ENCODE measurements around the gene CNTFR. TPM values are rescaled to one million over a fixed set of nuclear protein-coding genes. Genes with fewer than 3 reads are reported as not detected.

The CNTFR gene
- total and polyA plus RNA-seq, 2 experiments from 2014 or later = 0.73 to 1.9 TPM

- peak overlapping the region; percentile 90 for H3K4me2 ChIP-seq
- H3K27me3 ChIP-seq (ENCODE audit: insufficient read depth) = peaks cover 86% of the 10 kb centered on the region
- Mint-ChIP-seq H3K27me3 (ENCODE audit: insufficient read depth, low read depth, poor library complexity) (peaks cover 62% of the 10 kb centered on the region), H3K36me3 (ENCODE audit: low read depth) (no peaks in the 10 kb centered on the region), H3K4me1 (peaks cover 46% of the 10 kb centered on the region), H3K9me3 (no peaks in the 10 kb centered on the region), H3K4me3 (peak overlapping the region; percentile 61), H3K27ac (no peak overlapping the region)
- no peak overlapping the region for H3K27ac ChIP-seq (ENCODE audit: low read depth)
- peaks cover 7% of the 10 kb centered on the region; the same call in 1 of the 2 replicates for H4K20me1 ChIP-seq (replicated peaks; ENCODE audit: insufficient read depth)
- no peaks in the 10 kb centered on the region for H3K79me2 ChIP-seq (replicated peaks; ENCODE audit: insufficient read depth)
- peak overlapping the region; percentile 62 for H3K4me3 ChIP-seq
- peak; percentile 4; the same call in 2 of the 3 replicates for ATAC-seq
- peaks cover 11% of the 10 kb centered on the region; the same call in 1 of the 2 replicates for H3F3A ChIP-seq (replicated peaks; ENCODE audit: low read depth)
- H3K36me3 ChIP-seq (ENCODE audit: insufficient read depth) = no peaks in the 10 kb centered on the region
- DNase-seq (ENCODE audit: low spot score) = peak; percentile 51
- TF ChIP-seq POLR2AphosphoS5 (IDR thresholded peaks at IDR 0.05; ENCODE audit: low read depth) (no peak), EZH2 (IDR thresholded peaks at IDR 0.05; ENCODE audit: low read depth, unreplicated experiment) (peak; percentile 74)
- peak overlapping the region; percentile 78 for H2AFZ ChIP-seq
- no peaks in the 10 kb centered on the region for H3K9me2 ChIP-seq (ENCODE audit: insufficient read depth)
- H3K4me1 ChIP-seq (ENCODE audit: insufficient read depth) = peaks cover 44% of the 10 kb centered on the region
These were observed 10.3 kb downstream of the CNTFR start for GRCh38 chr9:34579104-34579807.

- Histone ChIP-seq H2AFZ (peak overlapping the region; percentile 89), H3K4me1 (ENCODE audit: insufficient read depth) (peaks cover 47% of the 10 kb centered on the region)
- TF ChIP-seq POLR2AphosphoS5 (IDR thresholded peaks at IDR 0.05; ENCODE audit: low read depth) = no peak
- TF ChIP-seq ZNF462 (CRISPR knock-in tag; IDR thresholded peaks at IDR 0.05) = no peak
- TF ChIP-seq STAT1 (IDR thresholded peaks at IDR 0.05; ENCODE audit: unreplicated experiment) = no peak
- TF ChIP-seq ZNF114 (CRISPR knock-in tag; IDR thresholded peaks at IDR 0.05) = no peak
- TF ChIP-seq CTCF (conservative IDR thresholded peaks at IDR 0.05; ENCODE audit: low read depth in 2 of 2) = no peak
- TF ChIP-seq EZH2 (IDR thresholded peaks at IDR 0.05; ENCODE audit: low read depth, unreplicated experiment) = peak; percentile 68
- TF ChIP-seq JUNB (IDR thresholded peaks at IDR 0.05; ENCODE audit: unreplicated experiment) = no peak
- no peak for TF ChIP-seq ETS1 (IDR thresholded peaks at IDR 0.05)
- TF ChIP-seq ZNF331 (CRISPR knock-in tag; IDR thresholded peaks at IDR 0.05; ENCODE audit: low read depth) = no peak
- TF ChIP-seq EZH2phosphoT487 (IDR thresholded peaks at IDR 0.05; ENCODE audit: unreplicated experiment) = peak; percentile 21
These were observed 11.1 kb downstream of the CNTFR start for GRCh38 chr9:34578241-34579103.

More at GRCh38 chr9:34578241-34579103, 11.1 kb downstream of the CNTFR start:
- peaks cover 51% of the 10 kb centered on the region for H3K4me1 Mint-ChIP-seq
- H3K4me3 ChIP-seq = peak overlapping the region; percentile 62
- H3F3A ChIP-seq (replicated peaks; ENCODE audit: low read depth) = peaks cover 11% of the 10 kb centered on the region; the same call in 1 of the 2 replicates
- DNase-seq (ENCODE audit: low spot score) (peak; percentile 75), ATAC-seq (peak; percentile 45)
- no peaks in the 10 kb centered on the region for H3K9me3 Mint-ChIP-seq
- peaks cover 80% of the 10 kb centered on the region for H3K27me3 ChIP-seq (ENCODE audit: insufficient read depth)
- no peak overlapping the region for H3K27ac Mint-ChIP-seq
- H3K27ac ChIP-seq (ENCODE audit: low read depth) = no peak overlapping the region
- no peaks in the 10 kb centered on the region for H3K36me3 Mint-ChIP-seq (ENCODE audit: low read depth)
- H4K20me1 ChIP-seq (replicated peaks; ENCODE audit: insufficient read depth) = peaks cover 7% of the 10 kb centered on the region; the same call in 1 of the 2 replicates
- no peaks in the 10 kb centered on the region for H3K36me3 ChIP-seq (ENCODE audit: insufficient read depth)
- H3K9me2 ChIP-seq (ENCODE audit: insufficient read depth) = no peaks in the 10 kb centered on the region
- H3K27me3 Mint-ChIP-seq (ENCODE audit: insufficient read depth, low read depth, poor library complexity) = peaks cover 60% of the 10 kb centered on the region
- H3K79me2 ChIP-seq (replicated peaks; ENCODE audit: insufficient read depth) = no peaks in the 10 kb centered on the region
- peak overlapping the region; percentile 61 for H3K4me3 Mint-ChIP-seq
- H3K4me2 ChIP-seq = peak overlapping the region; percentile 90

Measured in GM23338 (cell line).